Thoracic aorta (tissue), 2 donors: ENCODE data around the gene TPSD1. TPM values are rescaled to one million over a fixed set of nuclear protein-coding genes. Genes with fewer than 3 reads are reported as not detected.

ENCODE experiments used
- ATAC-seq: fragments of 150-250 bp; one replicate; pipeline ENCODE4 v1.8.0; 2017; ENCODE audit warnings: low read depth; ENCODE audit not compliant: insufficient number of reproducible peaks, low FRiP score
- DNase-seq: peaks from one replicate; pipeline ENCODE4 v3.0.0-alpha.2; 2020; ENCODE audit warnings: low spot score
- H3K27ac ChIP-seq, 2 donors: fragments of 200-600 bp; sonication (generic); 1 replicate in 1 of 2; 2 replicates in 1 of 2; pipeline ENCODE4 v1.5.1; 2016; ENCODE audit warnings: mild to moderate bottlenecking in 2 of 2, moderate library complexity in 2 of 2
- H3K27me3 ChIP-seq: fragments of 200-600 bp; sonication (generic); replicated peaks from 2 replicates; pipeline ENCODE4 v1.6.0; 2016; ENCODE audit warnings: mild to moderate bottlenecking; ENCODE audit not compliant: insufficient read depth
- H3K36me3 ChIP-seq: fragments of 200-600 bp; sonication (generic); one replicate; pipeline ENCODE4 v1.5.1; 2016
- H3K4me1 ChIP-seq, 2 donors: fragments of 200-600 bp; sonication (generic); 1 replicate in 1 of 2; 2 replicates in 1 of 2; pipeline versions ENCODE4 v1.5.1 to v1.6.0; 2016; ENCODE audit warnings: low read depth in 2 of 2, mild to moderate bottlenecking in 1 of 2; ENCODE audit not compliant: control insufficient read depth in 1 of 2
- H3K4me3 ChIP-seq: fragments of 200-600 bp; sonication (generic); 2 replicates; pipeline ENCODE4 v1.5.1; 2016; ENCODE audit warnings: mild to moderate bottlenecking
- H3K9me3 ChIP-seq: fragments of 200-600 bp; sonication (generic); 2 replicates; pipeline ENCODE4 v1.5.1; 2016
- CTCF ChIP-seq: fragments of 200-600 bp; sonication (generic); IDR thresholded peaks from one replicate; pipeline ENCODE4 v1.5.1; 2019; ENCODE audit warnings: antibody characterized with exemption
- total RNA-seq, 2 donors: library from RNA; depleted of rRNA; stranded (reverse); fragments of >200 nt; gene quantifications; one replicate each; pipeline versions ENCODE4 v1.1.0 to v1.2.3, GENCODE V29; 2016

Gene TPSD1
- total RNA-seq, 2 donors from 2014 or later, result 3.1 TPM; not detected in 1

DNA sequence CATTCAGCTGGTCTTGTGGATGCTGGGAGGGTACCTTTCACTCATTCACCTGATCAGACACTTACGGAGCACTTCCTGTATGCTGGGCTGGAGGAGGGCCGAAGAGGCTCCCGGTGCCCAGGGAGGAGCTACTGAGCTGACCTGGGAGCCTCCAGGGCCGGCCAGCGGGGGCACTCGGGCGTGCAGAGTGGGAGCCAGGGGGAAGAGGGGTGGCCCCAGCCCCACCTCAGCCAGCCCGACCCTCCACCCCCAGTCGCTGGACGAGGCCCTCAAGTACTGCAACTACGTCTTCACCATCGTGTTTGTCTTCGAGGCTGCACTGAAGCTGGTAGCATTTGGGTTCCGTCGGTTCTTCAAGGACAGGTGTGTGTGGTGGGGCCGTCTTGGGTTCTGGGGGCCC lies 41.1 kb upstream of the TPSD1 start:
- H3K36me3 ChIP-seq, result no peaks in the 10 kb centered on the region
- H3K27ac ChIP-seq, result no peak overlapping the region
- H3K4me3 ChIP-seq, result no peak overlapping the region
- no peaks in the 10 kb centered on the region for H3K4me1 ChIP-seq
- H3K9me3 ChIP-seq, result no peaks in the 10 kb centered on the region
- ATAC-seq (no peak), DNase-seq (no peak)
- no peak for TF ChIP-seq CTCF
- H3K27me3 ChIP-seq, result no peaks in the 10 kb centered on the region

DNA sequence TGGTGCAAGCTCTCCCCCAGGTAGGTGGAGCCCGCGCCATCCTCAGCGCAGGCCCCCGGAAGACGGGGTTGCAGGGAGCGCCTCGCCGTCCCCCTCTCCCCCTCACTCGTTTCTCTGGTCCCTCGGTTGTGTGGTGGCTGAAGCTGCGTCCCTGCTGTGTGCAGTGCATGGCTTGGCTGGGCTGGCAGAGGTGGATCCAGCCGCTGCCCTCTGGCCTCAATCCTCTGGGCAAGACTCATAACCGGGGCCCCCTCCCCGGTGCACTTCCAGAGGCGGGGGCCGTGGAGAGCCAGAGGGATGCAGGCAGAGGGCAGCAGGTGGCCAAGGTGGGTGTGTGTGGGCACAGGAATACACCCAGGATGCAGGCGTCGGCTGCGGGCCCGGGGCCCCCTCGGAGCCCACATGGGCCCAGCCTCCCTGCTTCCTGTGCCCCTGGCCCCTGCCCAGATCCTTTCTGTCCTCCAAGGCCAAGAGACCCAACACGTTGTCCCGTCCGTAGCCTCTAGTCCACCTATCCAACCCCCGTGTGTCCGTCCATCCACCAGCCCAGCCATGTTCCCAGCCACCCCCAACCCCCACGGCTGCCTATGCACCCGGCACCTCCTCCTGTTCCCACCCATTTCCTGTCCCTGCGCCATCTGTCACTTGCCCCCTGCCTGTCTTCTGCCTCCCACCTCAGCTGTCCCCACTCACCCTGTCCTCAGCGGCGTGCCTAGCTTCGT lies 40.1 kb upstream of the TPSD1 start:
- no peaks in the 10 kb centered on the region for H3K4me1 ChIP-seq
- DNase-seq, result no peak

DNA sequence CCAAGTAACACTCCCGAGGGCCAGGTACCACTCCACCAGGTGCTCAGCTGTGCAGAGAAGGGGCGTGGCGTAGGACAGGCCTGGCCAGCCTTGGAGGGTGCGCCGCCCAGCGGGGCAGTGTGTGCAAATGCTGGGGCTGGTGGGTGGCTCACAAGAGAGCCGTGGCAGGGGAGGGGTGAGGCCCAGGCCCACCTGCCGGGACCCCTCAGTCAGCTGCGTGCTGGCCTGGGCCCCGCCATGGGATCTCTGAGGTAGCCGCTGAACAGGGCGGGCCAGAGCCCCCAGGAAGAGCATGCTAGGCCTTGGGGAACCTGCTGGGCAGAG lies 39.6 kb upstream of the TPSD1 start:
- Histone ChIP-seq H3K27ac (no peak overlapping the region), H3K27me3 (no peaks in the 10 kb centered on the region), H3K4me1 (no peaks in the 10 kb centered on the region), H3K4me3 (no peak overlapping the region), H3K36me3 (no peaks in the 10 kb centered on the region), H3K9me3 (no peaks in the 10 kb centered on the region)
- DNase-seq (no peak), ATAC-seq (no peak)
- TF ChIP-seq CTCF, result no peak

More for the DNA sequence above, 40.1 kb upstream of the TPSD1 start:
- H3K4me3 ChIP-seq, result no peak overlapping the region
- H3K36me3 ChIP-seq, result no peaks in the 10 kb centered on the region
- ATAC-seq, result no peak
- no peak for TF ChIP-seq CTCF
- H3K27me3 ChIP-seq, result no peaks in the 10 kb centered on the region
- no peaks in the 10 kb centered on the region for H3K9me3 ChIP-seq
- no peak overlapping the region for H3K27ac ChIP-seq

DNA sequence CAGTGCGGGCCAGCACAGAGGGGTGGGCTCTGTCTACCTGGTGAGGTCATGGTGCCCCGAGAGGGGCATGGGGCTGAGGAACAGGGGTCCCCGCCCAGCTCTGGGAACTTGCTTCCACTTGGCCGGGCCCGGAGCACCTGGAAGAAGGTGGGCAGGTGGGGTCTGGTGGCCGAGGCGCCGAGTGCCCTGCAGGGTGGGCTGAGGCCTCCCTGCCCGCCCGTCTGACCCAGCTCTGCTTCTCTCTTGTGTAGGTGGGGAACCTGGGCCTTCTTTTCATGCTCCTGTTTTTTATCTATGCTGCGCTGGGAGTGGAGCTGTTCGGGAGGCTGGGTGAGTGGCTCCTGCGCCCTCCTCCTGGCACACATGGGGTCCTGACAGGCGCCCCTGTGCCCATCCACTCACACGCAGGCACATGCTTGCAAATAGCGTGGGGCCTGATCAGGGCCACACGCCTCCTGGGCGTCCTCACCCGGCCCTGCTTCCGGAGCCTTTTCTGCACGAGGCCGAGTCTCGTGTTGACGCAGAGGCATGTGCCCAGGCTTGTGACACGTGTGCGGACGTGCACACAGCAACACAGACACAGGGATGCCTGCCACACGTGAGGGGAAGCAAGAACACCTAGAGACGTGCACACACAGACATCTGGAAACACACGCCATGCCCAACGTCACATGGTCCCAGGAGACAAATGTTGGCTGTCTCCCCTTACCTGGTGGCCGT lies 39.0 kb upstream of the TPSD1 start:
- H3K27ac ChIP-seq, result no peak overlapping the region
- no peak for ATAC-seq
- H3K36me3 ChIP-seq, result no peaks in the 10 kb centered on the region
- no peak overlapping the region for H3K4me3 ChIP-seq
- H3K9me3 ChIP-seq, result no peaks in the 10 kb centered on the region
- H3K4me1 ChIP-seq, result no peaks in the 10 kb centered on the region
- no peak for TF ChIP-seq CTCF
- DNase-seq, result no peak
- H3K27me3 ChIP-seq, result no peaks in the 10 kb centered on the region

DNA sequence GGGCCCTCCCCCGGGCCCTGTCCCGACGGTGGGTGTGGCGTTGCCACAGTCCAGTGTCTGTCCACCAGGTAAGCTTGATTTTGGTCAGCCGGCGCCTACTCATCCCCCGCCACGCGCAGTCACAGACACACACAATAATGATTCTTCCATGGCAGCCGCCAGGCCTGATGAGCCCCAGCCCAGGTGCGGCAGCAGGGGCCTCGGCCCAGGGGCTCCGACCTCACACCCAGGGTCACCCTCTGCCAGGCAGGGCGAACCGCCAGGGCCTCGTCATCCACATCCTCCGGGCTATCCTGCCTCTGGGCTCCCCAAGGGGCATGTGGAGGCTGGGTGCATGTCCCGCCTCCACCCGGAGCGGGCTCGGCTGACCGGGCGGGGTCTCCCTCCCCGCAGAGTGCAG lies 38.3 kb upstream of the TPSD1 start:
- TF ChIP-seq CTCF, result no peak
- no peak for ATAC-seq
- no peaks in the 10 kb centered on the region for H3K9me3 ChIP-seq
- H3K27ac ChIP-seq, result no peak overlapping the region
- no peak overlapping the region for H3K4me3 ChIP-seq
- no peaks in the 10 kb centered on the region for H3K4me1 ChIP-seq
- no peaks in the 10 kb centered on the region for H3K36me3 ChIP-seq
- no peaks in the 10 kb centered on the region for H3K27me3 ChIP-seq
- no peak for DNase-seq
